HG02885 (cell line): ENCODE measurements around the gene RIMBP3B.
"Not testable (repeated sequence)": the region's sequence is repeated elsewhere in the genome, so short reads cannot be mapped to it uniquely, and the experiment has no call there.

Experiments used
- ATAC-seq: cut with Tn5 transposase; IDR thresholded peaks from one replicate; pipeline ENCODE4 v1.9.1; 2021; ENCODE audit warnings: mild to moderate bottlenecking; ENCODE audit not compliant: unreplicated experiment, poor library complexity

RIMBP3B gene

DNA sequence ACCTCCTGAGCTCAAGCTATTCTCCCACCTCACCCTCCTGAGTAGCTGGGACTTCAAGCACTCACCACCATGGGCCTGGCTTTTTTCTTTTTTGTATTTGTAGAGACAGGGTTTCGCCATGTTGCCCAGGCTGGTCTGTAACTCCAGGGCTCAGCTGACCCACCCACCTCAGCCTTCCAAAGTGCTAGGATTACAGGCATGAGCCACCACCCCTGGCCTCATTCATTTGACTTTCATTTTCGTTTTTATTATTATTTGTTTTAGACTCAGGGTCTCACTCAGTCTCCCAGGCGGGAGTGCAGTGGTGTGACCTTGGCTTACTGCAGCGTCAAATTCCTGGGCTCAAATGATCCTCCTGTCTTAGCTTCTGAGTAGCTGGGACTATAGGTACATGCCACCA lies 24.2 kb downstream of the RIMBP3B start:
- not testable (repeated sequence) for ATAC-seq

DNA sequence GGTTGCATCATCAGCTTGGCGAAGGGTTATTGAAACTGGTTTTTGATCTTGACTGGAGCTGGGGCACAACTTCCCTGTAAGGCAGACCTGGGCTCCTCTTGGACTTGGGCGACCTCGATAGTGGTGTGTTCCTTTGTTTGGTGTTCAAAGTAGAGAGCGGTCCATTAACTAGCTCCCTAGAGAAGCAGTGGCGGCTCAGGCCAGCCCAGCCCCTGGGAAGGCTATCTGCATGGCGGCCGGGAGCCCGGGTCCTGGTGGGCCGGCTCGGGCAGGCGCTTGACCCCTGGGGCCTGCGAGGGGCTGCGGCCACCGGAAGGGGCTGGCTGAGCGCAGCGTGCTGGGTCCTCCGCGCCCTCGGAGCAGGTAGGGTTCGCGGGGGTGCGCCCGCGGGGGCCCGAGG lies 32.8 kb downstream of the RIMBP3B start:
- ATAC-seq: not testable (repeated sequence)

DNA sequence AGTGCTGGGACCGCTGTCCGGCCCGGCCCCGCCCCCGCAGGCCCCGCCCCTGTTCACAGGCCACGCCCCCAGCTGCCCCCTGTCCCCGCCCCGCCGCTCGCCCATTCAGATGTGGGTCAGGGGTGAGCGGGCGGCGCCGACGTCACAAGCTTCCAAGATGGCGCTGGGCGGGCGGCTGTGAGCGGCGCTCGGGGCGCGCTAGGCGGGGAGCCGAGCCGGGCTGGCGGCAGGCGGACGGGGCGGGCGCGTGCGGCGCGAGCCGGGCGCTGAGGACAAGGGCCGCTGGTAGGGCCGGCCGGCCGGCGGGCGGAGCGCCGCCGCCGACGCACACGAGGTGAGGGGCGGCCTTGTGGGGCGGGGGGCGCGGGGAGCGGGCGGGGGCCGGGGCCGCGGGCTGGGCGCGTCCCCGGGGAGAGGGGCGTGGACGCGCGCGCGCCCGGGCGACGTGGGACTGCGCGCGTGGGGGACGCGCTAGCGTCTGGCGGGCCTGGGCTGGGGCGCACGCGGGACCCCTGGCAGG lies 33.7 kb downstream of the RIMBP3B start, which contains the start of gene HIC2:
Gene HIC2, plus strand, starts transcription at position 145 of the 520 bp plus-strand sequence. CDS start 25,461 bp downstream, outside the sequence.
- ATAC-seq: peak; percentile 86

DNA sequence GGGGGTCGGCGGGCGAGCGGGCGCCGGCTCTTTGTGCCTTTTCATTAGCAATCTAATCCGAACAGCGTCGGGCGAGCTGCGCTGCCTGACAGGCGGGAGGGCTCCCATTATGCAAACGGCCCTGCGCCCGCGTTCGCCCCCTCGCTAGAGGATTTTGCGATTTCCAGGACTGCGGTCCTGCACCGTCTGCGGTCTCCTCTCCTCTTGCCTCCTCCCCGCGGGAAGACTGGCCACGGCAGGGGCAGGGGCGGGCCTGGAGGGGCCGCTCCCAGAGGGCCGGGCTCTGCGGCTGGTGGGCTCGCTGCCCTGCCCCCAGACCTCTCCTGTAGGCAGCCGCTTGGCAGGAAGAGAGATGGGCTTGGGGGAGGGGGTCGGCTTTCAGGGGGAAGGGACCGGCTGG lies 34.3 kb downstream of the RIMBP3B start:
- ATAC-seq: peak; percentile 23

DNA sequence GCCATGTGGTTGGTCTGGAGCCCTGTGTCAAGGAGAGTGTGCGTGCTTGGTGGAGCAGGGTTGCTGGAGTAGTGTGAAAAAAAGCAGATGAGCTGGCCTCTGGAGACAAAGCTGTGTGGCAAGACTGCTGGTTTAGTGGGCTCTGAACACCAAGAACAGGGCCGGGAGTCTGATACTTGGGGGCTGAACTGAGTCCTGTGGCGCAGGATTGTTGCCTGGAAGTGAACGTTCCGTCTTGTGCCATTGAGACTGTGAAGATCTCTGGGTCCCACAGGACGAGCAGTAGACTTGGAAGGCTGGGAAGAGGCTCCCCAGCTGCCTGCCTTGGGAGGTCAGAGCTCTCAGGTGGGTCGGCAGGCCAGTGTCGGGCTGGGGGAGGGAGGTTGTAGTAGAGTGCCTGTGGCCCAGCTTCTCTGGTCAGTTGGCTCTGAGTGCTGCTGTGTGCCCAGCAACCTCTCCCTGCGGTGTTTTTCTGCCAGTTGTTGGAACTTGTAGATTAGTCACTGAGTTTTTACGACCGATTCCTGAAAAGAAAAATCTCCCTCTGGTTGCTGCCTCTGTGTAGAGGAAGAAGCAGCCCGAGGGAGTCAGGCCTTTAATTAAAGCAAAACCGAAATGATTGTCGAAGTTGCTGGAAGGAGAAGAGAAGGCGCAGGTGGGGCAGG lies 35.6 kb downstream of the RIMBP3B start:
- not testable (repeated sequence) for ATAC-seq

DNA sequence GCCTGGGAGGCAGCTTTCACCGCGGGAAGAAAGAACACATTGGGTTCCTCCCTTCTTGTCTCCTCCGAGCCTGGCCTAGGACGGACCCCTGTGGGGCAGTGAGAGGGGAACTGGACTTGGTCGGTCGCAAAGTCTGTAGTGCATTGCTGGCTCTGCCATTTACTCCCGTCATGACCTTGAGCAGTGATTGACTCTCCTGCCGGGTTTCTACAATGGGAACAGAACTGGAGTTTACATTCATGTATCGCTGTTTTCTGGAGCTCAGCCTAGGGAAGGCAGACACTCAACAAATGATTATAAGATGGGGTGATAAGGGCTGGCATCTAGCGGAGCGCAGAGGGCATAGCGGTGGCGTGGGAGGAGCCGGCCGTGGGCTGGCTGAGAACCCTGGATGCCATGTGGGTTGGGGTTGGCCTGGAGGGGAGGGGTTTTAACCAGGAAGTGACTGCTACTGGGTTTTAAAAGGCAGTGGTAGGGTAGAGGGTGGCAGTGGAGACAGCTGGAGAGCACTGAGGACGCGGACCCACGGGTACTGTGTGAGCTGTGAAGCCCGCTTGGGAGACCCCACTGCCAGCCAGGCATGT lies 36.7 kb downstream of the RIMBP3B start:
- not testable (repeated sequence) for ATAC-seq

DNA sequence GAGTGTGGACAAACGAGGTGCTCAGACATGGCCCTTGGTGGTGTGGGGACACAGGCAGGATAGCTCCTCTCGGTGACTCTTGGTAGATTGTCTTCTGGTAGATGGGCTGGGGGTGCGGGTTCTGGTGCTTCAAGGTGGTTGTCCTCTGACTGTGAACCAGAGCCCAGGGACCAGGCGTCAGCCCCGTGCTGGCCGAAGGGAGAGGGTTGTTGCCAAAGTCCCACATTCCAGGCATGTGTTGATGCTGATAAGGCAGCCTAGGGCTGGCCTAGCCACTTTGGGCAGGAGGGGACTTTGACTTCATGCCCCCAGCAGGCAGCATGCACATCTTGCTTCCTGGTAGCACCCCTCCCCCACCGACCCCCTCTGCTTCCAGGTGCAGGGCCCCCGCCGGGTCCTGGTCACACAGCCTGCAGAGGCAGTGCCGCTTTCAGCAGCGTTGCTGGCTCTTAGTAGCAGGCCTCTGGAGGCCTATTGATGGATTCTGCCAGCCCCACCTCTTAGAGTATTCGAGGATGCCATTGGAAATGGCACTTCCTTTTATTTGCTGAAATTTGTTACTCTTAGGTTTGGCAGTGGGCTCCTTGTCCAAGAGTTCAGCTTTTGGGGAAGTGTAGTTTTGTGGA lies 40.6 kb downstream of the RIMBP3B start:
- ATAC-seq: not testable (repeated sequence)

DNA sequence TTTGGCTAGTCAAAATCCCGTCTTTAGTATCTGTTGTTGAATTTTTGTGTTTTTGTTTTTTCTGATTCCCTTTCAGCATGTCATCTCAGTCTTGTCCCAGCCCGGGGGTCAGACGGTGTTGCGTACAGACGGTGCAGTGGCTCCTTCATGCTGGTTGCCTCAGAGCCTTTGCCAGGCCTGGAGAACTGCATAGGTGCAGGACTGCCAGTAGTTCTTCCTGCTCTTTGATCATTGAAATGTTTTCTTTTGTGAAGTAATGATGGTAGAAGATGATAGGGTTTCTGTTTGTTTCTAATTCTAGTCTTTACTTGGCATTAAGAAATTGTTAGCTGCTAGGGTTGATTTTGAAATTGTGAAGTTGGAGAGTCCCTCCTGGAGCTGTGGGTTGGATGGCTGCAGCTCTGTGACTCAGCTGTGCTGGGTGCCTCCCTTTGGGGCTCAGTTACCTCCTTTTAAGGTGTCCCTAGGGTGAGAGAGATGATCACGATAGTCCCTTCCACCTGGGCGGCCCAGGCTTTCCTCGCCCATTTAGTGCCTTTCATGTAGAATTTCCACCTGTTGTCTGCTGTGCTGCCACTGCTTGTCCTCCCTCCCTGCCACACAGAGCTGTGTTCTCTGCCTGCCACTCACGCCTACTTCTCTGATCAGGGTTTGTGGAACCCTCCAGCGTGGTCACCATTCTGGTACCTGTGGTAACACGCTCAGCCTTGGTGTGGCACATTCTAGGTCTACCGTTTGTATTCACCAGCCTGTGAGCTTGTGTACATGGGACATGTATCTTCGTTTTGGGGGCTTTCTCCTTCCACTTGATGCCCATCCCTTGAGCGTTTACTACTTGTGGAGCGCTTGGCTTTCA lies 51.1 kb downstream of the RIMBP3B start:
- ATAC-seq: not testable (repeated sequence)

DNA sequence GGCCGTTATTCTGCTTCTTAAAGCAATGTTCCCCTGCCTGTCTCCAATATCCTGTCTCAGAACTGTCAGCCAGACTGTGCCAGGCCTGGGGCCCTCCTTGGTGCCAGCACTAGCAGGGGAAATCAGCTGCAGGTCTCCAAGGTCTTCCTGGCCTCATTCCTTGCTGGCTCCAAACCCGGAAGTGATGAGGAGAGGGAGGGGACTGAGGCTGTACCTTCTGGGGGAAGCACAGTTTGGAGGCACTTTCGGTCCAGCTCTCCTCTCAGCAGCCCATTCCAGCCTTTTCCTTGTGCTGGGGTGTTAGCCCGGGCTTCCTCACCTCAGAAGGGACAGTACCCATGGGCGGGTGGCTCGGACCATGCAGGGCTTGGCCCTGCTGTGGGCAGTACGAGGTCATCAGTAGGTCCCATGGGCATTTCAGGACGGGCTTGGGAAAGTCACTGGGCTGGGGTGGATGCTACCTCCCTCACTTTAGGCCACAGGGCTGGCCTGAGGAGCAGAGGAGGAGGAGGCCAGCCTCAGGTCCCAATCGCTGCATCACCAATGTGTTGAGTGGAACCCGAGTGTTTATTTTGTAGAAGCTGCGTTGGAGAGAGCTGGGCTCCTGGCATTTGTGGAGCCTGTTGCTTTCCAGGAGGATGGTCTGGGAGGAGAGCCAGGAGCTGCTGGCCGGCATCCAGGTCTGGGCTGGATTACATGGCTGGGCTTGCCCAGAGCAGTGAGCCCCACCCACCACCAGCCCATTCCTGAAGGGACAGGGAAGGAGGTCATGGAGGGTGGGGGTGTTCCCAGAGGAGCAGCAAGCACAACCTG lies 52.7 kb downstream of the RIMBP3B start:
- ATAC-seq: not testable (repeated sequence)

DNA sequence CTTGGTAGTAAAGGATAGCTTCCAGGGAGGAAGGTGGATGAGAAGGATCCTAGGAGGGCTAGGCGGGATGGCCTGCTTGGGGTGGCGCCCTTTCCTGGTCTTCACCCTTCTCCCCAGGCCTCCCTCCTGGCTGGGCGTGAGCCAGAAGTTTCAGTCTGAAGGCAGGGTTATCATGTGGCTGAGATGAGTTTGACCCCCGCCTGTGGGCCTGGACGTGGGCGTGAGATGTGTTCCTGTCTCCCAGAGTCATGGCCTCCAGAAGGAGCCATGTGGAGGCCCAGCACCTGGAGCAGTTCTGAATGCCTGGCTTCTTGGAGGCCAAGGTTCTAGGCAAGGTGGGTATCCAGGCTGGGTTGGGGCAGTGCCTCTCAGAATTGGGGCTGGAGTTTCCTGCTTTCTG lies 54.5 kb downstream of the RIMBP3B start:
- ATAC-seq: not testable (repeated sequence)
